ENCODE measurements around the gene PTPN2. TPM values are rescaled to one million over a fixed set of nuclear protein-coding genes. Genes with fewer than 3 reads are reported as not detected.
A peak's percentile ranks its signal among the peaks of the same experiment; 100 is the strongest.

The PTPN2 gene
- total RNA-seq, 2 experiments from 2014 or later = 49.4 to 53.8 TPM

DNA sequence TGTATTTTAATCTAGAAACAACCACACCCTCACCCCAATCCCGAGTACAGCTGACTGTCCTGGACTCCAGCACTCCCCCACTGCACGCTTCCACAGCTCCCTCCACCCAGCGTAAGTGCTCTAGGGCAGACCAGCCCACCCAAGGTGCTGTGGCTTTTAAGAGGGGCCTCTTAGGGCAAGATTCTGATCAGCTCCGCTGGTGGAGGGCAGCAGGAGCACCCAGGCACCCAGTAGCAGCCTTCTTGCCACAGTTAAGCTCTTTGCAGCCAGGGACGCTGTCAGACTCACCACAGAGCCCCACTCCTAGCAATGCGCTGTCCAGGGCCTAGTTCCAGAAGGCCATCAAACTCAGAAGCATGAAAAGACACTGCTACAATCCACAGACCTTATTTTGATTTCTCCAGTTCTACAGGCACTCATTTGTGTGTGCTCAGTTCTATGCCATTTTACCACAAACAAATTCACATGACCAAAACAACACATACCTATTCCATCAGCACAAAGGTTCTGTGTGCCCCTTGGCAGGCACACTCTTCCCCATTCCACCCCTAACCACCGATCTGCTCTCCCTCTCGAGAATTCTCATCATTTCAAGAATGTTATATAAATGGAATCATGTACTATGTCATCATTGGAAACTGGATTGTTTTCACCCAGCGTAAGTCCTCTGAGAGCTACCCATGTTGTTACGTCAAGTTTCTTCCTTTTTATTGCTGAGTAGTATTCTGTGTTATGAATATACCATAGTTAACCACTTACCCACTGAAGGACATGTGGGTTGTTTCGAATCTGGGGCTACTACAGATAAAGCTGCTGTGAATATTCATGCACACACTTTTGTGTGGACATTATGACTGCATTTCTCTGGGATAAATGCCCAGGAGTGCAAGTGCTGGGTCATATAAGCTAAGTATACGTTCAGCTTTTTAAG is 40.4 kb downstream of the PTPN2 start:
- ATAC-seq (ENCODE audit: poor library complexity) (no peak), DNase-seq (no peak)
- Mint-ChIP-seq H3K27ac (peak overlapping the region; percentile 71), H3K36me3 (ENCODE audit: low read depth) (peaks cover 45% of the 10 kb centered on the region), H3K27me3 (no peaks in the 10 kb centered on the region), H3K4me3 (peak overlapping the region; percentile 42), H3K9me3 (no peaks in the 10 kb centered on the region), H3K4me1 (ENCODE audit: low read depth) (peaks cover 82% of the 10 kb centered on the region)
- peak overlapping the region in 1 of 2 donors; percentile 56 for H3K27ac ChIP-seq (ENCODE audit: low read depth in 1 of 2, low read length in 2 of 2)
- no peaks in the 10 kb centered on the region for H3K9me3 ChIP-seq (ENCODE audit: control insufficient read depth in 1 of 2, insufficient read depth in 1 of 2, low read length in 2 of 2)
- no peaks in the 10 kb centered on the region for H3K27me3 ChIP-seq (ENCODE audit: control insufficient read depth in 1 of 2, insufficient read depth in 2 of 2, low read length in 2 of 2)
- TF ChIP-seq, protein P1, sequence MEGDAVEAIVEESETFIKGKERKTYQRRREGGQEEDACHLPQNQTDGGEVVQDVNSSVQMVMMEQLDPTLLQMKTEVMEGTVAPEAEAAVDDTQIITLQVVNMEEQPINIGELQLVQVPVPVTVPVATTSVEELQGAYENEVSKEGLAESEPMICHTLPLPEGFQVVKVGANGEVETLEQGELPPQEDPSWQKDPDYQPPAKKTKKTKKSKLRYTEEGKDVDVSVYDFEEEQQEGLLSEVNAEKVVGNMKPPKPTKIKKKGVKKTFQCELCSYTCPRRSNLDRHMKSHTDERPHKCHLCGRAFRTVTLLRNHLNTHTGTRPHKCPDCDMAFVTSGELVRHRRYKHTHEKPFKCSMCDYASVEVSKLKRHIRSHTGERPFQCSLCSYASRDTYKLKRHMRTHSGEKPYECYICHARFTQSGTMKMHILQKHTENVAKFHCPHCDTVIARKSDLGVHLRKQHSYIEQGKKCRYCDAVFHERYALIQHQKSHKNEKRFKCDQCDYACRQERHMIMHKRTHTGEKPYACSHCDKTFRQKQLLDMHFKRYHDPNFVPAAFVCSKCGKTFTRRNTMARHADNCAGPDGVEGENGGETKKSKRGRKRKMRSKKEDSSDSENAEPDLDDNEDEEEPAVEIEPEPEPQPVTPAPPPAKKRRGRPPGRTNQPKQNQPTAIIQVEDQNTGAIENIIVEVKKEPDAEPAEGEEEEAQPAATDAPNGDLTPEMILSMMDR (IDR thresholded peaks at IDR 0.05) = no peak
- CTCF ChIA-PET = interaction anchor here (1.0 kb wide), 1 partner anchor 22 kb away, joined by 3 read pairs; no protein-coding TSS in a partner anchor
- H3K4me1 ChIP-seq (ENCODE audit: insufficient read depth, low read length) = peaks cover 23% of the 10 kb centered on the region
- intact Hi-C loops (cut with DNase I, micrococcal nuclease) = loop anchor here in 1 of 2 experiments (5.0 kb wide), 1 partner anchor 39 kb away; the partner anchor contains the start of gene PTPN2
- H3K36me3 ChIP-seq (ENCODE audit: insufficient read depth, low read length) = peaks cover 4% of the 10 kb centered on the region
- POLR2A ChIA-PET = interaction anchor here (0.8 to 1.3 kb wide), 4 partner anchors 9 to 48 kb away, joined by 3 to 6 read pairs (median 4); partner anchors contain the start of gene PTPN2
- no peak overlapping the region for H3K4me3 ChIP-seq (ENCODE audit: low read length)

DNA sequence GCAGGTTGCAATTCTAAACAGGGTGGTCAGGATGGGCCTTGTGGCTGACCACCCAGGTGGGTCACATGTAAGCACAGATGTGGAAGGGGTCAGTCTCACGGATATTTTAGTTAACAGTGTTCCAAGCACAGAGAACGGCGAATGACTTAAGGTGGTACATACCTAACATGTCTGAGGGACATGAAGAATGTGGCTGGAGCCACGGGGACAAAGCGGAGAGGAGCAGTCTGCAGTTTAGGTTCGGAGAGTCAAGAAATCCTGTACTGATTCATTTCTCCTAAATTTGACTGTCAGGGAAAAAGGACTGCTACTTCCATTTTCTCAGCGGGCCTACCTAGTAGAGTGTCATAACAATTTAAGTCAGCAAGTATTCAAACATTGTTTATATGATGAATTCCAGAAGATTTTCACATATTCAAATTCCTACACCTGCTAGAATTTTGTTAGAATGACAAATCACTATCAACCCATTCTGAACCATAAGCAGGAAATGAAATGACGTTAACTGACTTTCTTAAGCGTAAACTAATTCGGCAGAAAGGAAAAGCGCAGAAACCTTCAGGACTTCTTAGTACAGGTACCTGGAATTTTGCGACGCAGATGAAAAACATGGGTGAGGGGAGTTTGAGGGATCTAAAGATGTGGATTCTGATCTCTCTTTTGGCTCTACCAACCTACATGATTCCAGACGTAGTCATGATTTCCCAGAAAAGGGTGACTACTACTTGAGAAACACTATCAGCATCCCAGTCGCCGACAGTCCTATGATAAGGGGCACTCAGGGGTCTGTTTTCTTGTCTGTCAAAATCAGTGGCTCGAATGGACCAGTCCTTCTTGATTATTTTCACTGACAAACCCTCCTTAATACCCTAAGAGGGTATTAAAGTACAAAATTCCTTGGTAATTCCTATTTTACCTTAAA is 41.3 kb downstream of the PTPN2 start:
- H3K27me3 Mint-ChIP-seq = no peaks in the 10 kb centered on the region
- peaks cover 86% of the 10 kb centered on the region for H3K4me1 Mint-ChIP-seq (ENCODE audit: low read depth)
- no peaks in the 10 kb centered on the region for H3K9me3 Mint-ChIP-seq
- ATAC-seq (ENCODE audit: poor library complexity) = no peak
- H3K36me3 Mint-ChIP-seq (ENCODE audit: low read depth) = peaks cover 40% of the 10 kb centered on the region
- no peaks in the 10 kb centered on the region for H3K27me3 ChIP-seq (ENCODE audit: control insufficient read depth in 1 of 2, insufficient read depth in 2 of 2, low read length in 2 of 2)
- intact Hi-C loops (cut with DNase I, micrococcal nuclease) = loop anchor here in 1 of 2 experiments (5.0 kb wide), 1 partner anchor 40 kb away; the partner anchor contains the start of gene PTPN2
- H3K27ac ChIP-seq (ENCODE audit: low read depth in 1 of 2, low read length in 2 of 2) = peak overlapping the region in 1 of 2 donors; percentile 56
- no peak for DNase-seq
- no peak overlapping the region for H3K4me3 ChIP-seq (ENCODE audit: low read length)
- ChIA-PET POLR2A (interaction anchor here (1.3 kb wide), 1 partner anchor 47 kb away, joined by 4 read pairs; no protein-coding TSS in a partner anchor), CTCF (interaction anchor here (1.0 kb wide), 1 partner anchor 23 kb away, joined by 3 read pairs; no protein-coding TSS in a partner anchor)
- H3K9me3 ChIP-seq (ENCODE audit: control insufficient read depth in 1 of 2, insufficient read depth in 1 of 2, low read length in 2 of 2) = no peaks in the 10 kb centered on the region
- no peak overlapping the region for H3K4me3 Mint-ChIP-seq
- H3K4me1 ChIP-seq (ENCODE audit: insufficient read depth, low read length) = peaks cover 30% of the 10 kb centered on the region
- H3K36me3 ChIP-seq (ENCODE audit: insufficient read depth, low read length) = no peaks in the 10 kb centered on the region
- peak overlapping the region; percentile 71 for H3K27ac Mint-ChIP-seq
- TF ChIP-seq, protein P1 (IDR thresholded peaks at IDR 0.05) = no peak

DNA sequence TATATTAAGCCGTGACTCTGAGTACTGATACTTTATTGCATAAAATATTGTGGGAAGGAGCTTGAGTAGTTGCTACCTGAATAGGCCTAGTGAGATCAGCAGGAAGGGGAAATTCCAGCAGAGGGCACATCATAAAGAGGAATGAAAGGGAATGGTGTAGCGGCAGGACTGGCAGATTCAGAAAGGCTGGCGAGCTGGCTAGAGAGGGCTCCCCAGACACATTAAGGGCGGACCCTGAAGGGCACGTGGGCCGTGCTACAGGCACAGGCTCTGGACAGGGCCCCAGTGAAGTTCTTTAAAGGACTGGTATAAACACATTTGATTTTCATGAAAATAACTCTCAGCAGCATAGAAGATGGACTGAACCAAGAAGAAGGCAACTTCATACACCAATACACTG is 43.0 kb downstream of the PTPN2 start:
- H3K27me3 Mint-ChIP-seq = no peaks in the 10 kb centered on the region
- peaks cover 34% of the 10 kb centered on the region for H3K36me3 Mint-ChIP-seq (ENCODE audit: low read depth)
- ATAC-seq (ENCODE audit: poor library complexity) (no peak), DNase-seq (no peak)
- ChIA-PET CTCF (interaction anchor here (0.6 kb wide), 1 partner anchor 42 kb away, joined by 3 read pairs; no protein-coding TSS in a partner anchor), POLR2A (interaction anchor here (1.0 to 1.7 kb wide), 3 partner anchors 43 to 464 kb away, joined by 3 to 5 read pairs (median 3); partner anchors contain the start of genes AFG3L2 and PTPN2)
- Histone ChIP-seq H3K27me3 (ENCODE audit: control insufficient read depth in 1 of 2, insufficient read depth in 2 of 2, low read length in 2 of 2) (no peaks in the 10 kb centered on the region), H3K4me3 (ENCODE audit: low read length) (no peak overlapping the region), H3K4me1 (ENCODE audit: insufficient read depth, low read length) (peaks cover 30% of the 10 kb centered on the region), H3K27ac (ENCODE audit: low read depth in 1 of 2, low read length in 2 of 2) (peak overlapping the region in 1 of 2 donors; percentile 81), H3K9me3 (ENCODE audit: control insufficient read depth in 1 of 2, insufficient read depth in 1 of 2, low read length in 2 of 2) (no peaks in the 10 kb centered on the region), H3K36me3 (ENCODE audit: insufficient read depth, low read length) (no peaks in the 10 kb centered on the region)
- peak overlapping the region; percentile 76 for H3K27ac Mint-ChIP-seq
- H3K4me3 Mint-ChIP-seq = peak overlapping the region; percentile 64
- intact Hi-C loops (cut with DNase I, micrococcal nuclease) = loop anchor here in 1 of 2 experiments (5.0 kb wide), 1 partner anchor 41 kb away; the partner anchor contains the start of gene PTPN2
- H3K9me3 Mint-ChIP-seq = no peaks in the 10 kb centered on the region
- H3K4me1 Mint-ChIP-seq (ENCODE audit: low read depth) = peaks cover 83% of the 10 kb centered on the region
- TF ChIP-seq, protein P1 (IDR thresholded peaks at IDR 0.05) = no peak

Measured in CD4-positive, alpha-beta T cell (primary cell).